GM10248 (cell line): ENCODE measurements around the gene PDCD2L.
"Not testable (repeated sequence)": the region's sequence is repeated elsewhere in the genome, so short reads cannot be mapped to it uniquely, and the experiment has no call there.

Experiments
- CTCF ChIA-PET: fragments of 300-600 bp; sonication (Branson Sonifier 250); formaldehyde crosslinking; extraction: SDS; loops from one replicate; lab custom pipeline; 2021; ENCODE audit warnings: antibody characterized with exemption; lab: Yijun Ruan, JAX
- POLR2A ChIA-PET: fragments of 350-650 bp; sonication (Branson Sonifier 250); formaldehyde crosslinking; extraction: SDS; loops from one replicate; lab custom pipeline; 2020; ENCODE audit warnings: antibody characterized with exemption; lab: Yijun Ruan, JAX
- DNase-seq: peaks from one replicate; pipeline ENCODE4 v3.0.0; 2012; ENCODE audit errors: extremely low spot score
- CTCF ChIP-seq: IDR thresholded peaks from 2 replicates; pipeline ENCODE4 v1.5.1; 2012; ENCODE audit warnings: mild to moderate bottlenecking, low read depth; ENCODE audit errors: extremely low read depth, missing control alignments, control extremely low read depth

PDCD2L gene

DNA sequence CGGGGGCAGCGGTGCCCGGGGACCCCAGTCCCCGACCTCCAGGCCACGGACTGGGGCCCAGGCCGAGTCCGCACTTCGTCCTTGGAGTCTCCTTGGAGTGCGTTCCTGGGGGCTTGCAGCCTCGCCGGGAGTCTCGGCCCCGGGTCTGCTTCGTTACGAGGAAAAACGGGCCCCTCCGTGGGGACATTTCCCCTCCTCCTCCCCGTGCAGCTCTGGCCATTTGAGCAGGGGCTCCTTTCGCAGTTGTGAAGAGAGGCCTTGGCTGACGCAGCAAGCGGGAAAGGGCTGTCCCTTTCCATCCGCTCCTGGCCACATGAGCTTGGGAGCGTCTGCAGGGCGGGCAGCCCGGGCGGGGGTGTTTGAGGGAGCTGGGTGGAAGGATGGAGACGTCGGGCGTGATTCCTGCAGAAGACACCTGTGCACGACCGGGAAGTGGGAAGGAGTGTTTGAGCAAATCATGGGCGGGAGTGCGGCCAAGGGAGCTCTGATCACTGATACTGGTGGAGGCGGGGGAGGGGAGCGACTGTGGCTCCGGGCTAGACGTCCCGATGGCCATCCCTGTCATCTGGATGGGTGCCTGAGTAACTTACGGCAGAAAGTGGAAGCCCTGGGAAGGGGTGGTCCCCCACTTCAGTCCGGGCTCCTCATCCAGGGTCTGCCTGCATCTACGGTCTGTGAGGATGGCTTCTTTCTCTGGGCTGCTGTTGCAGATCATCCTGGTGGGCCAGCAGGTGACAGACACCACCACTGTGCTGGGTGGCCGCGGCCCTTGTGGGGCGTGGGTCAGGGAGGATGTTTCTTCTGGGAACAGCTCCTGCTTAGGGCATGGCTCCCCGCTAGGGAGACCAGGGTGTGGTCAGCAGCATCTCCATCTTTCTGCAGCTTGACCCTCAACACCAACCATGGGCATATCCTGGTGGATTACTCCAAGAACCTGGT, 38.5 kb upstream of the PDCD2L start:
- CTCF ChIA-PET, result interaction anchor here (1.5 kb wide), 1 partner anchor 19 kb away, joined by 6 read pairs; no protein-coding TSS in a partner anchor
- TF ChIP-seq CTCF, result no peak
- POLR2A ChIA-PET, result no interaction called here
- peak; percentile 40 for DNase-seq

DNA sequence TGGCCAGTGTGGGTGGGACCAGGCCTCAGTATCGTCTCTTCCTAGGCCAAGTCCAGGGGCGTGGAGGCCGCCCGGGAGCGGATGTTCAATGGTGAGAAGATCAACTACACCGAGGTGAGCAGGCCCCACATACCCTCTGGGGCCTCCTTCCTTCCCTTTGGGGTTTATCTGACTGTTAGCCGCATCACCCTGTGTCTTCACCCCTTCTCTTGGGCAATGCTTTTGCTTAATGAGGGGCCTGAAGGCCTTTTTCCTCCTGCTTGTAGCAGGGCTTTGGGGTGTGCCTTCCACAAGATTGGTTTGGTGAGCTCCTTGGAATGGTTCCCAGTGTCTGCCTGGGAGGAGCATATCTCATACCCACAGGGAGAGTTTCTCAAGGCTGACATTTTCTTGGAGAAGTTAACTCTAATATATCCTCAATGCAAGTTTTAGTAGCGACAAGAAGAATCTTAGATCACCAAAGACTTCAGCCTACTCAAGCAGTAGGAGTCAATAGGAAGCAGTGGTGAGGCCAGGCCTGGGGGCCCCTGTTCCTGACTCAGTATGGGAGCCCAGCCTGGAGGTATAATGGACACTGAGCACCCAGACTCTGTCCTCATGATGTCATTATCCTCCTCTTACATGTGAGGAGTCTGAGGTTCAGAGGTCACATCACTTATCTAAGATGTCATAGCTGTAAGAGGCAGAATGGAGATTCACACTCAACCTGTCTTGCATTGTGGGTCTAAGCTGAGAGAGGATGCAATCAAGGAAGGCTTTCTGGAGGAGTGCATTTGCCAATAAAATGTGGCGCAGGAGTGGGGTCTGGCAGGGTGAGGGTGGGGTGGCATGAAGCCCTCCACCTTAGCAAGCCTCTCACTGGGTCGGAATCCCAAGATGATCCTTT, 37.2 kb upstream of the PDCD2L start:
- POLR2A ChIA-PET, result no interaction called here
- no peak for TF ChIP-seq CTCF
- CTCF ChIA-PET, result interaction anchor here (0.9 kb wide), 1 partner anchor 20 kb away, joined by 3 read pairs; no protein-coding TSS in a partner anchor
- DNase-seq, result no peak

GRCh38 chr19:34367624-34367957, 36.6 kb upstream of the PDCD2L start:
- ChIA-PET CTCF (interaction anchor here (0.9 kb wide), 1 partner anchor 21 kb away, joined by 3 read pairs; no protein-coding TSS in a partner anchor), POLR2A (no interaction called here)
- TF ChIP-seq CTCF, result no peak
- DNase-seq, result no peak

- no peak for DNase-seq
- POLR2A ChIA-PET, result no interaction called here
- CTCF ChIA-PET, result interaction anchor here (0.9 to 1.4 kb wide), 2 partner anchors 22 to 154 kb away, joined by 3 read pairs; no protein-coding TSS in a partner anchor
- TF ChIP-seq CTCF, result no peak
Measured at GRCh38 chr19:34368338-34368737, 35.9 kb upstream of the PDCD2L start.

GRCh38 chr19:34369166-34369565, 35.0 kb upstream of the PDCD2L start:
- DNase-seq, POLR2A ChIA-PET: not testable (repeated sequence)
- CTCF ChIA-PET, result interaction anchor here (1.0 to 1.4 kb wide), 2 partner anchors 10 to 155 kb away, joined by 3 to 4 read pairs; no protein-coding TSS in a partner anchor

GRCh38 chr19:34370117-34370516, 34.1 kb upstream of the PDCD2L start:
- no peak for TF ChIP-seq CTCF
- CTCF ChIA-PET, result interaction anchor here (1.3 to 1.4 kb wide), 2 partner anchors 10 to 156 kb away, joined by 3 to 5 read pairs; no protein-coding TSS in a partner anchor
- no peak for DNase-seq
- POLR2A ChIA-PET, result interaction anchor here (0.6 kb wide), 1 partner anchor 120 kb away, joined by 5 read pairs; no protein-coding TSS in a partner anchor
